Stimulated activated CD8-positive, alpha-beta memory T cell treated with anti-CD3 and anti-CD28 coated beads, Interleukin-4, amount 100 ng/mL, for 1 hour (primary cell): ENCODE results near the gene NOC2L.

ENCODE experiments used
- DNase-seq, 2 donors: peaks; one replicate each; pipeline ENCODE4 v3.0.0-alpha.2; 2020; ENCODE audit warnings: low read depth in 2 of 2, low spot score in 1 of 2

Gene NOC2L

GRCh38 chr1:930633-931138, 28.4 kb downstream of the NOC2L start:
- no peak for DNase-seq

GRCh38 chr1:929712-930632, 29.1 kb downstream of the NOC2L start:
- DNase-seq = no peak

- DNase-seq = no peak
Measured at GRCh38 chr1:928825-929661, 30.0 kb downstream of the NOC2L start.

GRCh38 chr1:927748-928147, 31.3 kb downstream of the NOC2L start:
- DNase-seq = no peak

- no peak for DNase-seq
Measured at GRCh38 chr1:927234-927633, 31.8 kb downstream of the NOC2L start.

- no peak for DNase-seq
Measured at GRCh38 chr1:925561-926421, 33.3 kb downstream of the NOC2L start.

- DNase-seq = no peak
Measured at GRCh38 chr1:924656-925560, 34.1 kb downstream of the NOC2L start.

GRCh38 chr1:923991-924655, 34.9 kb downstream of the NOC2L start:
- DNase-seq = no peak

- peak; percentile 22 to 30 for DNase-seq
Measured at GRCh38 chr1:923131-923990, 35.7 kb downstream of the NOC2L start, which contains the start of gene SAMD11. TSS of gene SAMD11 (plus strand) at chr1:923923. CDS start at chr1:924432, 509 bp downstream.

GRCh38 chr1:921011-921837, 37.8 kb downstream of the NOC2L start:
- no peak for DNase-seq

- no peak for DNase-seq
Measured at GRCh38 chr1:920521-920920, 38.5 kb downstream of the NOC2L start.

GRCh38 chr1:920010-920409, 39.0 kb downstream of the NOC2L start:
- no peak for DNase-seq

GRCh38 chr1:919271-919872, 39.7 kb downstream of the NOC2L start:
- no peak for DNase-seq

GRCh38 chr1:918843-919242, 40.2 kb downstream of the NOC2L start:
- no peak for DNase-seq

- no peak for DNase-seq
Measured at GRCh38 chr1:918353-918752, 40.7 kb downstream of the NOC2L start.

GRCh38 chr1:917466-918091, 41.5 kb downstream of the NOC2L start:
- no peak for DNase-seq

- DNase-seq = no peak
Measured at GRCh38 chr1:917076-917459, 42.0 kb downstream of the NOC2L start.
